GM18907 (cell line): ENCODE data around the gene RNF220.

Experiments
- ATAC-seq: cut with Tn5 transposase; IDR thresholded peaks from one replicate; pipeline ENCODE4 v1.9.1; 2021; ENCODE audit warnings: mild to moderate bottlenecking, moderate library complexity; ENCODE audit not compliant: unreplicated experiment

Gene RNF220

GRCh38 chr1:44672961-44673674 is 268.1 kb downstream of the RNF220 start:
- ATAC-seq = no peak

GRCh38 chr1:44673675-44674112 is 268.6 kb downstream of the RNF220 start:
- ATAC-seq = peak; percentile 2

- ATAC-seq = peak; percentile 91
These were observed 269.3 kb downstream of the RNF220 start, which contains the start of the genes ARMH1 and TMEM53 for GRCh38 chr1:44674113-44675000. ARMH1 (plus strand) TSS chr1:44674714; CDS start chr1:44689698, 14,984 bp downstream. TMEM53 (minus strand) TSS chr1:44674481; CDS start chr1:44674391, 90 bp downstream.

GRCh38 chr1:44675186-44675585 is 270.1 kb downstream of the RNF220 start:
- no peak for ATAC-seq

GRCh38 chr1:44676484-44677200 is 271.6 kb downstream of the RNF220 start:
- ATAC-seq = no peak

- ATAC-seq = no peak
These were observed 272.2 kb downstream of the RNF220 start for GRCh38 chr1:44677201-44677766.

GRCh38 chr1:44678120-44678519 is 273.1 kb downstream of the RNF220 start:
- no peak for ATAC-seq

- ATAC-seq = no peak
These were observed 273.6 kb downstream of the RNF220 start for GRCh38 chr1:44678626-44679025.

- ATAC-seq = no peak
These were observed 274.4 kb downstream of the RNF220 start for GRCh38 chr1:44679468-44679867.

- no peak for ATAC-seq
These were observed 277.1 kb downstream of the RNF220 start for GRCh38 chr1:44681905-44682882.

- ATAC-seq = no peak
These were observed 277.8 kb downstream of the RNF220 start for GRCh38 chr1:44682883-44683265.

GRCh38 chr1:44684525-44684924 is 279.5 kb downstream of the RNF220 start:
- peak; percentile 73 for ATAC-seq

GRCh38 chr1:44685218-44685617 is 280.2 kb downstream of the RNF220 start:
- no peak for ATAC-seq

- ATAC-seq = no peak
These were observed 280.8 kb downstream of the RNF220 start for GRCh38 chr1:44685881-44686280.

- ATAC-seq = no peak
These were observed 283.8 kb downstream of the RNF220 start for GRCh38 chr1:44688760-44689446.

- no peak for ATAC-seq
These were observed 284.4 kb downstream of the RNF220 start for GRCh38 chr1:44689447-44689765.

GRCh38 chr1:44693159-44693558 is 288.1 kb downstream of the RNF220 start:
- no peak for ATAC-seq

- no peak for ATAC-seq
These were observed 288.8 kb downstream of the RNF220 start for GRCh38 chr1:44693900-44694299.

GRCh38 chr1:44694863-44695478 is 289.9 kb downstream of the RNF220 start:
- ATAC-seq = peak; percentile 50
